Sigmoid colon (tissue), 7 donors: Measurements from ENCODE around the gene NEBL. TPM values are rescaled to one million over a fixed set of nuclear protein-coding genes. Genes with fewer than 3 reads are reported as not detected.

ENCODE experiments used
- DNase-seq: peaks from one replicate; pipeline ENCODE4 v3.0.0-alpha.2; 2019
- H3K27ac ChIP-seq, 4 donors: fragments of 200-600 bp; sonication (generic); one replicate each; pipeline ENCODE4 v1.5.1; 2016 to 2019; ENCODE audit warnings: mild to moderate bottlenecking in 1 of 4
- H3K27me3 ChIP-seq, 3 donors: fragments of 200-600 bp; sonication (generic); one replicate each; pipeline ENCODE4 v1.5.1; 2019; ENCODE audit warnings: mild to moderate bottlenecking in 1 of 3
- H3K36me3 ChIP-seq, 4 donors: fragments of 200-600 bp; sonication (generic); one replicate each; pipeline ENCODE4 v1.5.1; 2016 to 2019
- H3K4me1 ChIP-seq, 4 donors: fragments of 200-600 bp; sonication (generic); one replicate each; pipeline ENCODE4 v1.5.1; 2017 to 2019
- H3K4me3 ChIP-seq, 4 donors: fragments of 200-600 bp; sonication (generic); one replicate each; pipeline ENCODE4 v1.5.1; 2017 to 2019; ENCODE audit warnings: mild to moderate bottlenecking in 2 of 4, moderate library complexity in 1 of 4
- H3K9me3 ChIP-seq, 4 donors: fragments of 200-600 bp in 3 of 4; sonication (generic) in 3 of 4; one replicate each; pipeline versions ENCODE4 v1.5.1 to v1.6.1; 2013 to 2019
- EP300 ChIP-seq, 4 donors: sonication (generic); formaldehyde crosslinking; IDR thresholded peaks; one replicate each; pipeline ENCODE4 v1.6.1; 2017; ENCODE audit warnings: antibody characterized with exemption in 4 of 4
- POLR2A ChIP-seq, 2 donors: fragments of 450-650 bp; IDR thresholded peaks; one replicate each; pipeline ENCODE4 v1.6.1; 2016; ENCODE audit warnings: antibody characterized with exemption in 2 of 2, mild to moderate bottlenecking in 2 of 2, moderate library complexity in 2 of 2
- POLR2AphosphoS5 ChIP-seq, 4 donors: sonication (generic); formaldehyde crosslinking; IDR thresholded peaks; one replicate each; pipeline ENCODE4 v1.6.1; 2017; ENCODE audit warnings: antibody characterized with exemption in 4 of 4
- WGBS, 2 donors: extraction: QIAGEN DNeasy Blood & Tissue Kit; methylation state at CpG; one replicate each; pipeline ENCODE4 v1.1.7; 2013; 5-methylcytosine and 5-hydroxymethylcytosine counted together
- intact Hi-C: fragments of 100-400 bp; cut with DNase I; formaldehyde crosslinking; loops from one replicate; pipeline ENCODE4 v1.15.1; 2023
- polyA plus RNA-seq, 3 donors: library from polyadenylated mRNA; stranded (reverse); fragments of 200-250 nt; gene quantifications; one replicate each; pipeline ENCODE4 v1.2.3, GENCODE V29; 2013
- total RNA-seq, 4 donors: library from RNA; depleted of rRNA; stranded (reverse); fragments of >200 nt; gene quantifications; one replicate each; pipeline ENCODE4 v1.1.0, GENCODE V29; 2016
- TF ChIP-seq, protein P1 (sequence below), 4 experiments: fragments of 450-650 bp in 3 of 4; fragments of 200-600 bp in 1 of 4; IDR thresholded peaks; one replicate each; pipeline ENCODE4 v1.5.1; 2016 to 2019; ENCODE audit warnings: antibody characterized with exemption in 4 of 4, mild to moderate bottlenecking in 3 of 4, moderate library complexity in 2 of 4
- donor health status: healthy with polysubstance abuse.
- donor health status: Bipolar disorder and iron deficiency.
- donor health status: healthy.

Gene NEBL
- total and polyA plus RNA-seq, 7 donors = 1.1 to 4.9 (median 2.1) TPM

DNA sequence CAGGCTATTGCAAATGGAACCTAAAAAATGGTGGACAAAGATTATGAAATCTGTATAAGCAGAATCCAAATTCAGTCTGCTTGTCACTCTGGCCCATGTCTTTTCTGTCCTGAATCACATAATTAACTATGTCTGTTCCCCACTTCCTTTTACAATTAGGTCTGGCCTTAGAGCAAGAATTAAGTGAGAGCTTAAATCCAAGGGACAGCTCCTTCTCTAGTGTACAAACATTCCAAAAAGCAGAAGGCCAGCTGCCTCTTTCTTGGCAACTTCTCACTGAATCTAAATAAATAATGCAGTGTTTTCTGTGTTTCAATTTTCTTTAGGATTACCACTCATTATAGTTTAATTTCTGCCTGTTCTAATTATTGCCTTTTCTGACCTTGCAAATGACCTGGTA, 39.3 kb upstream of the NEBL start:
- Histone ChIP-seq H3K9me3 (peaks cover 0 to 3% (median 0%) of the 10 kb centered on the region in 4 donors), H3K27ac (no peak overlapping the region), H3K4me3 (no peak overlapping the region), H3K4me1 (no peaks in the 10 kb centered on the region), H3K36me3 (no peaks in the 10 kb centered on the region), H3K27me3 (no peaks in the 10 kb centered on the region)
- DNase-seq = no peak
- TF ChIP-seq POLR2A (IDR thresholded peaks at IDR 0.05) (no peak), POLR2AphosphoS5 (IDR thresholded peaks at IDR 0.05) (no peak), EP300 (IDR thresholded peaks at IDR 0.05) (no peak)
- TF ChIP-seq, protein P1, sequence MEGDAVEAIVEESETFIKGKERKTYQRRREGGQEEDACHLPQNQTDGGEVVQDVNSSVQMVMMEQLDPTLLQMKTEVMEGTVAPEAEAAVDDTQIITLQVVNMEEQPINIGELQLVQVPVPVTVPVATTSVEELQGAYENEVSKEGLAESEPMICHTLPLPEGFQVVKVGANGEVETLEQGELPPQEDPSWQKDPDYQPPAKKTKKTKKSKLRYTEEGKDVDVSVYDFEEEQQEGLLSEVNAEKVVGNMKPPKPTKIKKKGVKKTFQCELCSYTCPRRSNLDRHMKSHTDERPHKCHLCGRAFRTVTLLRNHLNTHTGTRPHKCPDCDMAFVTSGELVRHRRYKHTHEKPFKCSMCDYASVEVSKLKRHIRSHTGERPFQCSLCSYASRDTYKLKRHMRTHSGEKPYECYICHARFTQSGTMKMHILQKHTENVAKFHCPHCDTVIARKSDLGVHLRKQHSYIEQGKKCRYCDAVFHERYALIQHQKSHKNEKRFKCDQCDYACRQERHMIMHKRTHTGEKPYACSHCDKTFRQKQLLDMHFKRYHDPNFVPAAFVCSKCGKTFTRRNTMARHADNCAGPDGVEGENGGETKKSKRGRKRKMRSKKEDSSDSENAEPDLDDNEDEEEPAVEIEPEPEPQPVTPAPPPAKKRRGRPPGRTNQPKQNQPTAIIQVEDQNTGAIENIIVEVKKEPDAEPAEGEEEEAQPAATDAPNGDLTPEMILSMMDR (IDR thresholded peaks at IDR 0.05) = no peak
- intact Hi-C loops = no loop called here

DNA sequence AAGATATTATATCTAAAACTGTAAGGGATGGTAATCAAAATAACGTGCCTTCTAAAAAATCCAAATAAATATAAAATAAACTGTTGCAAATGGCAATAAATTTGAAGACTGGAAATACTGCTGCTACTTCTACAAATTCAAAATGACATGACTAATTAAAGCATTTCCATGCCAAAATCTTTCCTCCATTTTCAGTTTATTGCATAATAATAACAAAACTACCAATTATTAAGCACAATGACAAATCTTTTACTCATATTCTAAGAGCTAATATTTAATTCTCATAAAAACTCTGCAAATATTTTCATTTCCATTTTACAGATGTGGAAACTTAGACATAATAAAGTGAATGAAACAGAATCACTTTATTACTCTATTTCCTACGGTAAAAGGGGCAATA, 38.8 kb upstream of the NEBL start:
- H3K4me1 ChIP-seq = no peaks in the 10 kb centered on the region
- TF ChIP-seq EP300 (IDR thresholded peaks at IDR 0.05) = no peak
- TF ChIP-seq, protein P1 (IDR thresholded peaks at IDR 0.05) = no peak
- TF ChIP-seq POLR2A (IDR thresholded peaks at IDR 0.05) = no peak
- no peak for TF ChIP-seq POLR2AphosphoS5 (IDR thresholded peaks at IDR 0.05)
- no peak overlapping the region for H3K27ac ChIP-seq
- no peaks in the 10 kb centered on the region for H3K36me3 ChIP-seq
- H3K27me3 ChIP-seq = no peaks in the 10 kb centered on the region
- intact Hi-C loops = no loop called here
- peaks cover 0 to 3% (median 0%) of the 10 kb centered on the region in 4 donors for H3K9me3 ChIP-seq
- WGBS, 2 donors = 35 to 61% methylated on average over 2 of the region's 2 CpGs
- no peak overlapping the region for H3K4me3 ChIP-seq
- DNase-seq = no peak

DNA sequence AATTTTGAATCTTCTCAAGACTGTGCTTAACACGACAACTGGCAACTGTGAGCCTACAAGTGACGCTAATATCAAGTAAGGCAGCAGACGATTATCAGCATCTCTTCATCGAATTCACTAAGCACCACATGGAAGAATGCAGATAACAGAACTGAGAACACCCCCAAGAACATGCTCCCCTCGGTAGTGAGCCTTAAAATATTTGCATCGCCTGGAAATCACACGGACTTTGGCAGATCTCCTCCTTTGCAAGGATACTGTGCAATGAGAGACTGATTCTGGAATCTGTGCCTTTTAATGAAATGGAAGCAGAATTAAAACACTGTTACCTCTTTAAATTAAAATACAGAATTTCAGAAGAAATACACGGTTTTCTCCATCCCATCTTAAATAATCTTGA, 38.2 kb upstream of the NEBL start:
- TF ChIP-seq EP300 (IDR thresholded peaks at IDR 0.05) (no peak), POLR2A (IDR thresholded peaks at IDR 0.05) (no peak), POLR2AphosphoS5 (IDR thresholded peaks at IDR 0.05) (no peak)
- TF ChIP-seq, protein P1 (IDR thresholded peaks at IDR 0.05) = no peak
- H3K27me3 ChIP-seq = no peaks in the 10 kb centered on the region
- no peak overlapping the region for H3K27ac ChIP-seq
- intact Hi-C loops = no loop called here
- H3K4me1 ChIP-seq = no peaks in the 10 kb centered on the region
- DNase-seq = no peak
- no peaks in the 10 kb centered on the region for H3K36me3 ChIP-seq
- H3K4me3 ChIP-seq = no peak overlapping the region
- peaks cover 0 to 3% (median 0%) of the 10 kb centered on the region in 4 donors for H3K9me3 ChIP-seq
- 92 to 93% methylated on average over 8 of the region's 8 CpGs for WGBS, 2 donors

DNA sequence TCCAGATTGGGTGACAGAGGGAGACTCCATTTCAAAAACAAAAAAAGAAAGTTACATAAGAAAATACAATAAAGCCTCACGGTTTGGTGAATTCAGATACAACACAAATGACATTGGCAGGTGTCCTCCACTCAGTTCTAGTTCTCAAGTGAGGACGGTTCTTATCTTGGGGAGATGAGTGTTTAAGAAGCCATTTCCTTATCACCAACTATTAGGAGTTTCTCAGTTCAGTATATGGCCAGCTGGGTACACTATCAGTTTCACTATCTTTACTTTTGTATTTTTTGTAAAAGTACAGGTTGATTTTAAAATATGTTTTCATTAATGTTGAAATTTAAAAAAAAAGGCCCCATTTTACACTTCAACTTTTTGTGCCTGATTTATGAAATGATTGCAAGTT, 36.6 kb upstream of the NEBL start:
- H3K9me3 ChIP-seq = peaks cover 0 to 3% (median 0%) of the 10 kb centered on the region in 4 donors
- no peaks in the 10 kb centered on the region for H3K36me3 ChIP-seq
- 72 to 81% methylated on average over 2 of the region's 2 CpGs for WGBS, 2 donors
- H3K4me1 ChIP-seq = no peaks in the 10 kb centered on the region
- H3K27me3 ChIP-seq = no peaks in the 10 kb centered on the region
- TF ChIP-seq, protein P1 (IDR thresholded peaks at IDR 0.05) = no peak
- TF ChIP-seq EP300 (IDR thresholded peaks at IDR 0.05) = no peak
- no peak for TF ChIP-seq POLR2AphosphoS5 (IDR thresholded peaks at IDR 0.05)
- TF ChIP-seq POLR2A (IDR thresholded peaks at IDR 0.05) = no peak
- no peak overlapping the region for H3K27ac ChIP-seq
- intact Hi-C loops = no loop called here
- H3K4me3 ChIP-seq = no peak overlapping the region
- DNase-seq = no peak

DNA sequence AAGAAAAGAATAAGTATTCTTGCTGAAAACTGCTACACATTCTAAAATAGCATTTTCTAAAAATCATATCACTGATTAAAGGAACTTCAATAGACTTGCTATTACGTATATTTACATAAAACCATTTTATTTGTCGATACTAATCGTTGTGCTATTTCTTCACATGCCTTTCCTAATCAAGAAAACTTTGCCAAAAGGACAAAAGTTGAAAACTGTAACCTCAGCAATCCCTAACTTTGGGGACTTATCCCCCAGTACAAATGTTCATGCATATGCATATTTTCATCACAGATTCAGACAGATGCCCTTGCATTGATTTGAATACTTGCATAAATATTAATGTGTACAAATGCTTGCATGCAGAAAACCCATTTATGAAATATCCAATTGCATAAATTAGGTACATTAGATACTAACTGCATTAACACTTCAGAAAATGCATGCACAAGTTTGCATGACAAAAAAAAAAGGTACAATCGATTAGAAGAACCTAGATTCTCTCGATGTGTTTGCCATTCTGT, 35.6 kb upstream of the NEBL start:
- no peak for DNase-seq
- no peaks in the 10 kb centered on the region for H3K36me3 ChIP-seq
- TF ChIP-seq, protein P1 (IDR thresholded peaks at IDR 0.05) = no peak
- no peak for TF ChIP-seq POLR2AphosphoS5 (IDR thresholded peaks at IDR 0.05)
- TF ChIP-seq EP300 (IDR thresholded peaks at IDR 0.05) = no peak
- TF ChIP-seq POLR2A (IDR thresholded peaks at IDR 0.05) = no peak
- H3K9me3 ChIP-seq = peaks cover 0 to 3% (median 0%) of the 10 kb centered on the region in 4 donors
- intact Hi-C loops = no loop called here
- H3K4me3 ChIP-seq = no peak overlapping the region
- WGBS, 2 donors = 94 to 96% methylated on average over 5 of the region's 5 CpGs
- H3K4me1 ChIP-seq = no peaks in the 10 kb centered on the region
- H3K27ac ChIP-seq = no peak overlapping the region
- no peaks in the 10 kb centered on the region for H3K27me3 ChIP-seq
